Motor neuron (in vitro differentiated cells): Measurements from ENCODE around the gene ZNF511. TPM values are rescaled to one million over a fixed set of nuclear protein-coding genes. Genes with fewer than 3 reads are reported as not detected.

Source experiments
- ATAC-seq, 8 experiments: fragments of 200-7000 bp; cut with Tn5 transposase; replicated peaks in 6 of 8; 2 replicates each; pipeline ENCODE4 v1.8.0; 2021; ENCODE audit warnings: mild to moderate bottlenecking in 8 of 8, moderate library complexity in 8 of 8
- H3K27ac ChIP-seq, 2 donors: fragments of 250-450 bp; sonication (Bioruptor Pico); 2 replicates each; pipeline ENCODE4 v1.9.0; 2021; ENCODE audit warnings: antibody characterized with exemption in 2 of 2, mild to moderate bottlenecking in 2 of 2, moderate library complexity in 1 of 2
- H3K4me1 ChIP-seq, 2 donors: fragments of 250-450 bp; sonication (Bioruptor Pico); replicated peaks in 1 of 2; 2 replicates each; pipeline ENCODE4 v1.6.1; 2021; ENCODE audit warnings: antibody characterized with exemption in 2 of 2, mild to moderate bottlenecking in 2 of 2, moderate library complexity in 1 of 2
- H3K4me3 ChIP-seq, 5 donors: fragments of 250-450 bp; sonication (Bioruptor Pico); 2 replicates each; pipeline ENCODE4 v1.9.0; 2021; ENCODE audit warnings: antibody characterized with exemption in 5 of 5, mild to moderate bottlenecking in 5 of 5, moderate library complexity in 4 of 5
- WGBS, 10 experiments: fragments of 450-650 bp; shearing (Covaris generic); methylation state at CpG; one replicate each; pipeline ENCODE4 v1.0.0; 2022; 5-methylcytosine and 5-hydroxymethylcytosine counted together
- in situ Hi-C, 9 experiments: fragments of 400-800 bp; cut with MboI; loops; one replicate each; pipeline ENCODE4 v1.15.0; 2021; ENCODE audit warnings: low sequenced_read_pairs in 9 of 9, low pct_unique_long_range_greater_than_20kb in 2 of 9; ENCODE audit not compliant: unreplicated experiment in 9 of 9
- total RNA-seq, 8 experiments: library from RNA; unstranded; fragments of 300-600 nt; gene quantifications; 2 replicates each; pipeline versions ENCODE4 v1.2.3 to v1.2.4, GENCODE V29; 2022

The ZNF511 gene
- total RNA-seq, 8 experiments from 2014 or later, result 10.5 to 43.7 (median 23.3) TPM

DNA sequence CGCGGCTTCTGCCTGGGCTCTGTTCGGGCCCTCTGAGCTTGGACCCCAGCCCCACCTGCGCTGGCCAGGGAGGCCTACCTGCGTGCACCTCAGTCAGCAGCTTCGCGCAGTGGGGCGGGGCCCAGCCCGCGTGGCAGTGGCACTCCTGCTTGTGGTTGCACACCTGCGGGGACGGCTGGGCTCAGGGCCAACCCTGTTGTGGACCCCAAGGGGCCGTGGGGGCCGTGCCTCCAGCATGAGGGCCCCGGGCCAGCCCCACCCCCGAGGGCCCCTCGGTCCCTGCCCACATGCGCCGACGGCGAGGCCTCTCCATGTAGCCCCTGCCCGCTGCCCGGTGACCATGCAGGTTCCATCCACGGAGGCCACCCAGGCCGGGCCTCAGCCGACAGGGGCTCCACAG is 39.3 kb upstream of the ZNF511 start:
- peak in 1 of 8 experiments; percentile 4 for ATAC-seq
- peaks cover 0 to 10% of the 10 kb centered on the region in 2 donors for H3K4me1 ChIP-seq
- H3K27ac ChIP-seq, result no peak overlapping the region
- H3K4me3 ChIP-seq, result no peak overlapping the region
- in situ Hi-C loops, result no loop called here
- WGBS, 10 experiments, result 80% methylated on average over 1 of the region's 26 CpGs; no CpG with 5 or more reads in 9 of the 10 experiments

DNA sequence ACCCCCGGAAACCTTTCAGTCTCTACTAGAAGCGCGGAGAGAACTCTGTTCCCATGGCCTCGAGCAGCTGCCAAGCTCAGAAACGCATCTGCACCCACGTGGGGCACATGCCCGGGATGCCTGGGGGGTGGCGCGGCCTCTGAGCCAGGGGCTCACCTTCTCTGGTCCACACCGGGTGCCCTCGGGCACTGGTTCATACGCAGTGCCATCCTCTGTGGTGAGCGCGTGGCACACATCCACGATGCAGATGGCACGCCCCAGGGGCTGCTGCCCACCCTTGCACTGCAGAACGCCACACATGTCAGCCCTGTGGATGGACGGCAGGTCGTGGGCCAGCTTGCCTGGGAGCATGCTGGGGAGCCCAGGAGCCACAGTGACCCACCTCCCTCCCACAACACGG is 38.5 kb upstream of the ZNF511 start:
- peaks cover 2 to 16% of the 10 kb centered on the region in 2 donors for H3K4me1 ChIP-seq
- no peak for ATAC-seq
- WGBS, 10 experiments, result 67 to 90% (median 90%) methylated on average over 2 to 3 of the region's 20 CpGs; no CpG with 5 or more reads in 7 of the 10 experiments
- H3K4me3 ChIP-seq, result no peak overlapping the region
- in situ Hi-C loops, result no loop called here
- H3K27ac ChIP-seq, result no peak overlapping the region

DNA sequence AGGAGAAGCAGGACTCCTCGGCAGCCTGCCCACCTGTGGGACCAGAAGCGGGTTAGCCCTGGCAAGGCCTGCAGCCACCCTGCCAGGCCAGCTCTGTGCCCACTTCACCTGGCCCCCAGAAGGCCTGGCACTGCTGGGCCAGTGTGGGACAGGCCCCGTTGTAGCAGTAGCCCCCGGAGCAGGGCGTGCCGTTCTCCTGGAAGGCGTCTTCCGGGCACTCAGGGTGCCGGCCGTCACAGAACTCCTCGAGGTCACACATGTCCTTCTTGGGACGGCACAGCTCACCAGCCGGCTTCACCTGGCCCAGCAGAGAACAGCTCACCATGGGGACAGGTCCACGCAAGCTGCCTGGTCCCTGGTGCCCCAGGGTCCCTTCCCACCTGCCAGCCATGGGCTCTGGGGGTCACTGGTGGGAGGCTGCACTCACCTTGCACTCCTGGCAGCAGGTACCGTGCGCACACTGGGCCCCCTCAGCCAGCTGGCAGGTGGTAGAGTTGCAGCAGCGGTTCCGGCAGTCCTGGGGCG is 37.9 kb upstream of the ZNF511 start:
- Histone ChIP-seq H3K4me3 (no peak overlapping the region), H3K4me1 (peaks cover 2 to 23% of the 10 kb centered on the region in 2 donors), H3K27ac (no peak overlapping the region)
- in situ Hi-C loops, result no loop called here
- ATAC-seq, result no peak
- 70 to 80% methylated on average over 1 to 2 of the region's 19 CpGs; no CpG with 5 or more reads in 8 of the 10 experiments for WGBS, 10 experiments

GRCh38 chr10:133271521-133272300 is 37.0 kb upstream of the ZNF511 start:
- ATAC-seq, result no peak
- H3K4me1 ChIP-seq, result peaks cover 3 to 31% of the 10 kb centered on the region in 2 donors
- H3K27ac ChIP-seq, result no peak overlapping the region
- WGBS, 10 experiments, result 17 to 80% methylated on average over 1 to 4 of the region's 35 CpGs; no CpG with 5 or more reads in 8 of the 10 experiments
- H3K4me3 ChIP-seq, result no peak overlapping the region
- in situ Hi-C loops, result no loop called here

GRCh38 chr10:133272301-133272963 is 36.3 kb upstream of the ZNF511 start:
- 0 to 90% methylated on average over 1 to 4 of the region's 29 CpGs; no CpG with 5 or more reads in 8 of the 10 experiments for WGBS, 10 experiments
- Histone ChIP-seq H3K4me3 (no peak overlapping the region), H3K27ac (no peak overlapping the region), H3K4me1 (peaks cover 6 to 35% of the 10 kb centered on the region in 2 donors)
- ATAC-seq, result no peak
- in situ Hi-C loops, result no loop called here

DNA sequence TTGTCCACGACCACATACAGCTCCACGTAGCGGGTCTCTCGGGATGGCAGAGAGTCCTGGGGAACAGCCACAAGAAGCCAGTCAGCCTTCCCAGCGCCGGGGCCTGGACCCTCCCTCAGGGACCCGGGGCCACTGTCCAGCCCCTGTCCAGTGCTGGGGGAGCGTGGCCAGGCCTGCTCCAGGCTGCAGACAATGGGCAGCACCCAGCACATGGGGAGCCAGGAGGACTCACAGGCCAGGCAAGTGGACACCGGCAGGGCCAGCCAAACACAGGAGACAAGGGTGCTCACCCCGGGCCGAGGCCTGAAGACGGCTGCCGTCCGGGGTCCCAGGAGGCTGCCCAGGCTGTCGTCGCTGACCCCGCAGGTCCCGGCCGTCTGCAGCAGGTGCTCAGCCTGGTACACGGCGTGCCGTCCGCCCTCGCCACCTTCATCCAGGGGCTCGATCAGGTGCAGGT is 35.7 kb upstream of the ZNF511 start:
- ATAC-seq, result no peak
- no CpG with 5 or more reads among the region's 25 CpGs for WGBS, 10 experiments
- no peak overlapping the region for H3K4me3 ChIP-seq
- in situ Hi-C loops, result no loop called here
- H3K27ac ChIP-seq, result no peak overlapping the region
- peaks cover 8 to 35% of the 10 kb centered on the region in 2 donors for H3K4me1 ChIP-seq

DNA sequence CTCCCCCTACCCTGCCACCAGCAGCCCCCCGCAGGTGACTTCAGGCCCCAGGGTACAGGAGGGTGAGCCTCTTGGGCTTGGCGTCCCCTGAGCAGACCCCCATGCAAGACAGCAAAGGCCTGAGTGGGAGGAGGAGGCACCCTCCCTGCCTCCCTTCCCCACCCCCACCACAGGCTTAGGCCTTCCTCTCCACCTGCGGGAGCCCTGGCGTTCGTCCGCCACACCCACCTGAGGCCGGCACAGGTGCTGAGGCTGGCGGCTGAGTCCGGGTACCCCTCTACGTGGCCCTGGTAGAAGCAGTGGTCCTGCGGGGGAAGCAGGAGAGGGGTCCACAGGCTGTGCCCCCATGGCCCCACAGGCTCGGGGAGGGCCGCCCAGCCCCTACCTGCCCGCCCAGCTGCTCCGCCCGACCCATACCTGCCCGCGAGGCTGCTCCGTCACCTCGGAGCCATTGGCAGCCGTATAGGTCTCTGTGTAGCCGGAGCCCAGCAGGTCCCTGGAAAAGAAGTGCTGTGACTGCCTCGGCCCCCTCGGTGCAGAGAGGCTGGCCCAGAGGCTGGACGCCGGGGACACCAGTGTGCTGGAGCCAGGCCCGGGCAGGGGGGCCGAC is 35.1 kb upstream of the ZNF511 start:
- ATAC-seq, result no peak
- Histone ChIP-seq H3K4me3 (no peak overlapping the region), H3K27ac (no peak overlapping the region), H3K4me1 (peaks cover 15 to 41% of the 10 kb centered on the region in 2 donors)
- WGBS, 10 experiments, result 60% methylated on average over 2 of the region's 28 CpGs; no CpG with 5 or more reads in 9 of the 10 experiments
- in situ Hi-C loops, result no loop called here

- 0 to 53% (median 48%) methylated on average over 2 to 9 of the region's 26 CpGs; no CpG with 5 or more reads in 6 of the 10 experiments for WGBS, 10 experiments
- H3K4me1 ChIP-seq, result peaks cover 21 to 54% of the 10 kb centered on the region in 2 donors
- in situ Hi-C loops, result loop anchor here in 1 of 9 experiments (25.0 kb wide), 1 partner anchor 338 kb away; the partner anchor contains the start of gene CFAP46
- H3K4me3 ChIP-seq, result no peak overlapping the region
- no peak overlapping the region for H3K27ac ChIP-seq
- ATAC-seq, result peak in 2 of 8 experiments; percentile 2 to 31
Observed at GRCh38 chr10:133274751-133275683, 33.7 kb upstream of the ZNF511 start.

DNA sequence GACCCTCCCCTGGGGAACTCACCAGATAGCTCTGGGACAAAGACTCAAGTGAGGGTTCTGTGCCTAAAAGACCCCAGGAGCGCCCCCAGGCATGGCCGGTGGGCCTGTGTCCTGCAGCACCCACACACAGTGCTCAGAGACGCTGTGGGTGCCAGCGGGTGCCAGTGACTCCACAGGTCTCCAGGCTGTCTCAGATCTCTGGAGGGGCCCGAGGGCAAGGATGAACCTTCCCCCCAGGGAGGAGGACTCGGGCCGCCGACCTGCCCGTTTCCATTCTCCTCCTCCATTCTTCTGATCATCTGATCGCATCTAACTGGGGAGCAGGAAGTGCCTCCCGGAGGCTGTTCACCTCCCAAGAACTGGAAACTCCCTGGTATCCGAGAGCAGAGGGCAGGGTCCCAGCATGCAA is 33.0 kb upstream of the ZNF511 start:
- ATAC-seq, result no peak
- WGBS, 10 experiments, result 20 to 100% (median 58%) methylated on average over 1 to 3 of the region's 12 CpGs; no CpG with 5 or more reads in 7 of the 10 experiments
- H3K4me1 ChIP-seq, result peaks cover 21 to 54% of the 10 kb centered on the region in 2 donors
- no peak overlapping the region for H3K27ac ChIP-seq
- in situ Hi-C loops, result loop anchor here in 1 of 9 experiments (25.0 kb wide), 1 partner anchor 338 kb away; the partner anchor contains the start of gene CFAP46
- no peak overlapping the region for H3K4me3 ChIP-seq

DNA sequence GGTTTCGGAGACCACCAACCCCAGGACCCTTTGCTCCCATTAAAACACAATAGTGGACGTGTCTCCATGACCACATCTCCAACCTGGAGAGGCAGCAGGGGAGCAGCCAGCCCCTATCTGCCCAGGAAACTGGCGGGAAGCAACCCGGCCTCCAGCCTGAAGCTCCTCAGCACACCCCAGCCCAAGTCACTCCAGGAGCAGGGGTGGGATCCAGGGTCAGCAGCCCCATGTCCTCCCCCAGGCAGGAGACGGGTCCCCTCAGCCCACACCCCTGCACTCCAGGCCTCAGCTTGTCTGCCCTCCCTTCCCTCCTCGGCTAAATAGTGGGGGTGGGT is 32.6 kb upstream of the ZNF511 start:
- Histone ChIP-seq H3K27ac (no peak overlapping the region), H3K4me3 (no peak overlapping the region), H3K4me1 (peaks cover 21 to 54% of the 10 kb centered on the region in 2 donors)
- 33 to 50% methylated on average over 2 to 3 of the region's 6 CpGs; no CpG with 5 or more reads in 8 of the 10 experiments for WGBS, 10 experiments
- in situ Hi-C loops, result loop anchor here in 1 of 9 experiments (25.0 kb wide), 1 partner anchor 339 kb away; the partner anchor contains the start of gene CFAP46
- ATAC-seq, result no peak

- peaks cover 21 to 54% of the 10 kb centered on the region in 2 donors for H3K4me1 ChIP-seq
- ATAC-seq, result peak in 5 of 8 experiments; percentile 1 to 37 (median 18)
Observed at GRCh38 chr10:133276435-133277201, 32.1 kb upstream of the ZNF511 start, which contains the start of gene ADAM8. Gene ADAM8 (minus strand): TSS chr10:133276868. CDS start chr10:133276817, 51 bp downstream.

More at GRCh38 chr10:133276435-133277201, 32.1 kb upstream of the ZNF511 start, which contains the start of gene ADAM8:
- Histone ChIP-seq H3K27ac (no peak within 1 kb of the TSS), H3K4me3 (no peak within 1 kb of the TSS)
- in situ Hi-C loops, result loop anchor here in 1 of 9 experiments (25.0 kb wide), 1 partner anchor 339 kb away; the partner anchor contains the start of gene CFAP46
- 0 to 20% (median 20%) methylated on average over 1 to 5 of the region's 63 CpGs; no CpG with 5 or more reads in 7 of the 10 experiments for WGBS, 10 experiments
